ENCODE results near the gene NDUFAB1.

Gene NDUFAB1

GRCh38 chr16:23539984-23540816, 55.9 kb downstream of the NDUFAB1 start:
- TF ChIP-seq, protein P1, sequence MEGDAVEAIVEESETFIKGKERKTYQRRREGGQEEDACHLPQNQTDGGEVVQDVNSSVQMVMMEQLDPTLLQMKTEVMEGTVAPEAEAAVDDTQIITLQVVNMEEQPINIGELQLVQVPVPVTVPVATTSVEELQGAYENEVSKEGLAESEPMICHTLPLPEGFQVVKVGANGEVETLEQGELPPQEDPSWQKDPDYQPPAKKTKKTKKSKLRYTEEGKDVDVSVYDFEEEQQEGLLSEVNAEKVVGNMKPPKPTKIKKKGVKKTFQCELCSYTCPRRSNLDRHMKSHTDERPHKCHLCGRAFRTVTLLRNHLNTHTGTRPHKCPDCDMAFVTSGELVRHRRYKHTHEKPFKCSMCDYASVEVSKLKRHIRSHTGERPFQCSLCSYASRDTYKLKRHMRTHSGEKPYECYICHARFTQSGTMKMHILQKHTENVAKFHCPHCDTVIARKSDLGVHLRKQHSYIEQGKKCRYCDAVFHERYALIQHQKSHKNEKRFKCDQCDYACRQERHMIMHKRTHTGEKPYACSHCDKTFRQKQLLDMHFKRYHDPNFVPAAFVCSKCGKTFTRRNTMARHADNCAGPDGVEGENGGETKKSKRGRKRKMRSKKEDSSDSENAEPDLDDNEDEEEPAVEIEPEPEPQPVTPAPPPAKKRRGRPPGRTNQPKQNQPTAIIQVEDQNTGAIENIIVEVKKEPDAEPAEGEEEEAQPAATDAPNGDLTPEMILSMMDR (IDR thresholded peaks at IDR 0.05; ENCODE audit: extremely low read depth, insufficient read depth, missing control alignments): no peak
- no peak for DNase-seq (ENCODE audit: low spot score)
- in situ Hi-C loops (cut with MboI; ENCODE audit: low pct_unique_long_range_greater_than_20kb, low sequenced_read_pairs, unreplicated experiment): no loop called here

DNA sequence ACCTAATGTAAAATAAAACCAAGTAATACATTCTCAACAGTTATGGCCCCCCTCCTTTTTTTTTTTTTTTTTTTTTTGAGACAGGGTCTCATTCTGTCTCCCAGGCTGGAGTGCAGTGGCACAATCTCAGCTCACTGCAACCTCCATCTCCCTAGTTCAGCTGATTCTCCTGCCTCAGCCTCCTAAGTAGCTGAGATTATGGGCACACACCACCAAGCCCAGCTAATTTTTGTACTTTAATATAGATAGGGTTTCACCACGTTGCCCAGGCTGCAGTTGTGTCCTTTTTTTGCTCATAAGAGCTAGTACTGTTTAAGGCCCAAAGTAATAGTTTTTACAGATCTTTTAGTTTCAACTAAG, 57.2 kb downstream of the NDUFAB1 start:
- TF ChIP-seq, protein P1 (IDR thresholded peaks at IDR 0.05; ENCODE audit: extremely low read depth, insufficient read depth, missing control alignments): no peak
- in situ Hi-C loops (cut with MboI; ENCODE audit: low pct_unique_long_range_greater_than_20kb, low sequenced_read_pairs, unreplicated experiment): no loop called here
- no peak for DNase-seq (ENCODE audit: low spot score)

GRCh38 chr16:23537390-23537789, 58.7 kb downstream of the NDUFAB1 start:
- DNase-seq (ENCODE audit: low spot score): no peak
- in situ Hi-C loops (cut with MboI; ENCODE audit: low pct_unique_long_range_greater_than_20kb, low sequenced_read_pairs, unreplicated experiment): no loop called here
- TF ChIP-seq, protein P1 (IDR thresholded peaks at IDR 0.05; ENCODE audit: extremely low read depth, insufficient read depth, missing control alignments): no peak

- in situ Hi-C loops (cut with MboI; ENCODE audit: low pct_unique_long_range_greater_than_20kb, low sequenced_read_pairs, unreplicated experiment): no loop called here
- TF ChIP-seq, protein P1 (IDR thresholded peaks at IDR 0.05; ENCODE audit: extremely low read depth, insufficient read depth, missing control alignments): no peak
- no peak for DNase-seq (ENCODE audit: low spot score)
Measured at GRCh38 chr16:23535901-23536300, 60.2 kb downstream of the NDUFAB1 start.

DNA sequence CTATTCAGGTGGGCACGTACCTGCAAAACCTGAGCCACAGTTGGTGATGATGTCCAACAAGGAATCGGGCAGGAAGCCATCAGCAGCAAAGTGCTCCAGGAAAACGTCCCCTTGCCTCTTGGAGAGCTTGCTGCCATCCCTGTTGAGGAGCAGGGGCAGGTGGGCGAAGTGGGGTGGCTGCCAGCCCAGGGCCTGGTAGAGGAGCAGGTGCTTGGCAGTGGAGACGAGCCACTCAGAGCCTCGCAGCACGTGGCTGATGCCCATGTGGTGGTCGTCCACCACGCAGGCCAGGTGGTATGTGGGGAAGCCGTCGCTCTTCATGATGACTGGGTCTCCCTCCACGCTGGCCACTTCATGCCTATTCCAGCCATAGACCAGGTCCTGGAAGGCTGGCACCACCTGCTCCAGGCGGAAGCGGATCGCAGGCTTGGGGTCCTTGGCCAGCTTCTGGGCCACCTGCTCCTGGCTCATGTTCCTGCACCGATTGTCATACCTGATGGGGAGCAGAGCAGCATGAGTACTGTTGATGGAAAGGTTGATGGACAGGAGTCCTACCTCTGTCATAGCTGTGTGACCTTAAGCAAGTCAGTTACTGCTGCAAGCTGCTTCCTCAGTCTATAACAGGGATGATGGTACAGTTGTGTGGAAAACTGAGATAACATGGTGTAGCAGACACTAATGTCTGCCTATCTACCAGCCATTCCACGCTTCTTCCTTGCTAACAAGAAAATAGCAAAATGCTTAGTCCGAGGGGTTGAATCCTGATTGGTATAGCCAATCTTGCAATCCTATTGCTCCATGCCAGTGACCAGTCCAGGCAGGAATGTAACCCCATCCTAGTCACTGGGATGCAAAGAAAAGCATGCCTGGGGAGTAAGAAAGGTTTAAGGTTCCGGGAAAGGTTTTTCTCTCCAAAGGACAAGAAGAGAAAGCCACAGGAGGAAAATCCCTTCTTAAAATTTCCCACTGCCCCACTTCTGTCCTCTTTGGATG, 61.0 kb downstream of the NDUFAB1 start:
- in situ Hi-C loops (cut with MboI; ENCODE audit: low pct_unique_long_range_greater_than_20kb, low sequenced_read_pairs, unreplicated experiment): no loop called here

GRCh38 chr16:23532448-23532847, 63.7 kb downstream of the NDUFAB1 start:
- no peak for DNase-seq (ENCODE audit: low spot score)
- in situ Hi-C loops (cut with MboI; ENCODE audit: low pct_unique_long_range_greater_than_20kb, low sequenced_read_pairs, unreplicated experiment): no loop called here
- TF ChIP-seq, protein P1 (IDR thresholded peaks at IDR 0.05; ENCODE audit: extremely low read depth, insufficient read depth, missing control alignments): no peak

More for the DNA sequence above, 61.0 kb downstream of the NDUFAB1 start:
- DNase-seq (ENCODE audit: low spot score): no peak
- TF ChIP-seq, protein P1 (IDR thresholded peaks at IDR 0.05; ENCODE audit: extremely low read depth, insufficient read depth, missing control alignments): no peak

Measured in GM13977 (cell line).